Liver (tissue), 9 donors: ENCODE measurements around the gene TTYH3. TPM values are rescaled to one million over a fixed set of nuclear protein-coding genes. Genes with fewer than 3 reads are reported as not detected.

ENCODE experiments used
- DNase-seq: peaks from one replicate; pipeline ENCODE4 v3.0.0-alpha.2; 2017; ENCODE audit warnings: low spot score
- H3K27ac ChIP-seq, 2 donors: one replicate each; pipeline ENCODE4 v1.7.0; 2013; ENCODE audit warnings: inconsistent platforms in 2 of 2, low read length in 2 of 2, control low read depth in 1 of 2, low read depth in 1 of 2, mild to moderate bottlenecking in 1 of 2
- H3K27me3 ChIP-seq, 4 donors: one replicate each; pipeline versions ENCODE4 v1.6.1 to v1.7.0; 2013; ENCODE audit warnings: low read length in 3 of 4, inconsistent platforms in 1 of 4, mild to moderate bottlenecking in 1 of 4, moderate library complexity in 1 of 4; ENCODE audit not compliant: control insufficient read depth in 4 of 4, insufficient read depth in 4 of 4
- H3K36me3 ChIP-seq, 4 donors: one replicate each; pipeline versions ENCODE4 v1.6.1 to v1.7.0; 2013; ENCODE audit warnings: low read length in 3 of 4, mild to moderate bottlenecking in 3 of 4, low read depth in 1 of 4, moderate library complexity in 1 of 4; ENCODE audit not compliant: control insufficient read depth in 4 of 4, insufficient read depth in 3 of 4
- H3K4me1 ChIP-seq, 4 donors: one replicate each; pipeline versions ENCODE4 v1.6.1 to v1.7.0; 2013; ENCODE audit warnings: low read length in 3 of 4, mild to moderate bottlenecking in 3 of 4, moderate library complexity in 1 of 4; ENCODE audit not compliant: control insufficient read depth in 4 of 4, insufficient read depth in 4 of 4
- H3K4me3 ChIP-seq, 3 donors: one replicate each; pipeline versions ENCODE4 v1.6.1 to v1.7.0; 2013; ENCODE audit warnings: low read length in 3 of 3, control low read depth in 1 of 3, low read depth in 1 of 3, mild to moderate bottlenecking in 1 of 3
- H3K9ac ChIP-seq, 2 donors: one replicate each; pipeline ENCODE4 v1.7.0; 2013; ENCODE audit warnings: low read length in 2 of 2, mild to moderate bottlenecking in 2 of 2, moderate library complexity in 2 of 2, control low read depth in 1 of 2, low read depth in 1 of 2
- H3K9me3 ChIP-seq, 4 donors: one replicate each; pipeline versions ENCODE4 v1.6.1 to v1.7.0; 2013; ENCODE audit warnings: low read length in 3 of 4; ENCODE audit not compliant: control insufficient read depth in 4 of 4
- ATF3 ChIP-seq: IDR thresholded peaks from 2 replicates; pipeline ENCODE4 v1.6.1; 2016; ENCODE audit warnings: antibody characterized with exemption
- CTCF ChIP-seq: fragments of 150-350 bp; IDR thresholded peaks from 2 replicates; pipeline ENCODE4 v1.5.1; 2017; ENCODE audit warnings: improper control_type of control experiment, low read depth, low read length; ENCODE audit not compliant: missing input control
- EGR1 ChIP-seq, 2 donors: IDR thresholded peaks; 2 replicates each; pipeline ENCODE4 v1.6.1; 2016 to 2018; ENCODE audit warnings: antibody characterized with exemption in 2 of 2, low read depth in 2 of 2
- FOXA1 ChIP-seq: IDR thresholded peaks from 2 replicates; pipeline ENCODE4 v1.6.1; 2016; ENCODE audit warnings: antibody characterized with exemption
- FOXA2 ChIP-seq: IDR thresholded peaks from 2 replicates; pipeline ENCODE4 v1.6.1; 2016; ENCODE audit warnings: antibody characterized with exemption
- GABPA ChIP-seq, 2 donors: IDR thresholded peaks in 1 of 2; conservative IDR thresholded peaks in 1 of 2; 2 replicates each; pipeline ENCODE4 v1.6.1; 2016; ENCODE audit warnings: antibody characterized with exemption in 2 of 2, mild to moderate bottlenecking in 1 of 2, moderate library complexity in 1 of 2
- HNF4A ChIP-seq, 2 donors: conservative IDR thresholded peaks; 2 replicates each; pipeline ENCODE4 v1.6.1; 2016; ENCODE audit warnings: antibody characterized with exemption in 2 of 2, mild to moderate bottlenecking in 2 of 2
- HNF4G ChIP-seq: IDR thresholded peaks from 2 replicates; pipeline ENCODE4 v1.6.1; 2016; ENCODE audit warnings: antibody characterized with exemption
- JUND ChIP-seq, 2 donors: IDR thresholded peaks; 2 replicates each; pipeline ENCODE4 v1.6.1; 2016; ENCODE audit warnings: antibody characterized with exemption in 2 of 2
- NR2F2 ChIP-seq: IDR thresholded peaks from 2 replicates; pipeline ENCODE4 v1.6.1; 2016; ENCODE audit warnings: antibody characterized with exemption
- RAD21 ChIP-seq, 2 donors: IDR thresholded peaks; 2 replicates each; pipeline ENCODE4 v1.6.1; 2016; ENCODE audit warnings: antibody characterized with exemption in 2 of 2, mild to moderate bottlenecking in 2 of 2
- REST ChIP-seq: IDR thresholded peaks from 2 replicates; pipeline ENCODE4 v1.6.1; 2016; ENCODE audit warnings: antibody characterized with exemption, mild to moderate bottlenecking
- RXRA ChIP-seq, 2 donors: IDR thresholded peaks; 2 replicates each; pipeline ENCODE4 v1.6.1; 2017 to 2018; ENCODE audit warnings: antibody characterized with exemption in 2 of 2, mild to moderate bottlenecking in 1 of 2
- SP1 ChIP-seq: IDR thresholded peaks from 2 replicates; pipeline ENCODE4 v1.6.1; 2018; ENCODE audit warnings: antibody characterized with exemption, mild to moderate bottlenecking
- TAF1 ChIP-seq: conservative IDR thresholded peaks from 2 replicates; pipeline ENCODE4 v1.6.1; 2016; ENCODE audit warnings: antibody characterized with exemption, mild to moderate bottlenecking
- YY1 ChIP-seq: IDR thresholded peaks from 2 replicates; pipeline ENCODE4 v1.6.1; 2016; ENCODE audit warnings: antibody characterized with exemption, mild to moderate bottlenecking
- ZBTB33 ChIP-seq: IDR thresholded peaks from 2 replicates; pipeline ENCODE4 v1.6.1; 2016; ENCODE audit warnings: antibody characterized with exemption
- whole genome bisulfite sequencing: extraction: QIAGEN DNeasy Blood & Tissue Kit; methylation state at CpG from one replicate; pipeline ENCODE4 v1.1.7; 2013; 5-methylcytosine and 5-hydroxymethylcytosine counted together
- polyA plus RNA-seq, 2 donors: library from polyadenylated mRNA; stranded (reverse) in 1 of 2; unstranded in 1 of 2; fragments of 200-250 nt in 1 of 2; fragments of >200 nt in 1 of 2; fragmentation: Nextera tagmentation in 1 of 2; extraction: Ambion mirVana in 1 of 2; gene quantifications; one replicate each; pipeline versions ENCODE4 v1.2.1 to v1.2.3, GENCODE V29; 2013 to 2015
- total RNA-seq, 2 donors: library from RNA; depleted of rRNA; stranded (reverse); fragments of >200 nt; gene quantifications; one replicate each; pipeline ENCODE4 v1.2.3, GENCODE V29; 2014
- donor health status: healthy.
- donor health status: healthy.
- donor health status: healthy.
- donor health status: healthy.
- donor health status: healthy.

The TTYH3 gene
- total and polyA plus RNA-seq, 4 donors: 8.2 to 19.6 (median 17.4) TPM

- no peak for DNase-seq
- H3K4me1 ChIP-seq: peaks cover 12 to 36% (median 25%) of the 10 kb centered on the region in 4 donors
- H3K36me3 ChIP-seq: no peaks in the 10 kb centered on the region
- no peak overlapping the region for H3K4me3 ChIP-seq
- no peaks in the 10 kb centered on the region for H3K27me3 ChIP-seq
- 90% methylated on average over 9 of the region's 9 CpGs for whole genome bisulfite sequencing
- H3K9ac ChIP-seq: no peak overlapping the region
- H3K27ac ChIP-seq: no peak overlapping the region
- no peaks in the 10 kb centered on the region for H3K9me3 ChIP-seq
- TF ChIP-seq RXRA (IDR thresholded peaks at IDR 0.05): no peak
- TF ChIP-seq YY1: no peak
- TF ChIP-seq RAD21 (IDR thresholded peaks at IDR 0.05): no peak
- TF ChIP-seq CTCF: no peak
Measured at GRCh38 chr7:2627258-2628129, 4.3 kb upstream of the TTYH3 start.

- DNase-seq: no peak
- WGBS: 85% methylated on average over 12 of the region's 12 CpGs
- no peaks in the 10 kb centered on the region for H3K27me3 ChIP-seq
- H3K9me3 ChIP-seq: no peaks in the 10 kb centered on the region
- H3K36me3 ChIP-seq: no peaks in the 10 kb centered on the region
- peaks cover 10 to 36% (median 27%) of the 10 kb centered on the region in 4 donors for H3K4me1 ChIP-seq
- TF ChIP-seq TAF1: no peak
- TF ChIP-seq SP1: no peak
- TF ChIP-seq GABPA (IDR thresholded peaks at IDR 0.05 in 1 of 2, conservative IDR thresholded peaks at IDR 0.05 in 1 of 2): no peak
- no peak for TF ChIP-seq NR2F2
- no peak for TF ChIP-seq REST
- TF ChIP-seq FOXA2: no peak
- no peak for TF ChIP-seq CTCF
- no peak for TF ChIP-seq HNF4G
- no peak for TF ChIP-seq ZBTB33
- TF ChIP-seq JUND (IDR thresholded peaks at IDR 0.05): no peak
- TF ChIP-seq FOXA1: no peak
- TF ChIP-seq EGR1 (IDR thresholded peaks at IDR 0.05; ENCODE audit: low read depth in 2 of 2): no peak
- TF ChIP-seq ATF3: no peak
- TF ChIP-seq RXRA (IDR thresholded peaks at IDR 0.05): no peak
- TF ChIP-seq HNF4A (conservative IDR thresholded peaks at IDR 0.05): no peak
- no peak for TF ChIP-seq RAD21 (IDR thresholded peaks at IDR 0.05)
- H3K27ac ChIP-seq: no peak overlapping the region
- no peak overlapping the region for H3K4me3 ChIP-seq
- no peak overlapping the region for H3K9ac ChIP-seq
Measured at GRCh38 chr7:2628130-2628482, 3.7 kb upstream of the TTYH3 start.
